ENCODE measurements around the gene KIF13A.
"Not testable (repeated sequence)": the region's sequence is repeated elsewhere in the genome, so short reads cannot be mapped to it uniquely, and the experiment has no call there.

The KIF13A gene

DNA sequence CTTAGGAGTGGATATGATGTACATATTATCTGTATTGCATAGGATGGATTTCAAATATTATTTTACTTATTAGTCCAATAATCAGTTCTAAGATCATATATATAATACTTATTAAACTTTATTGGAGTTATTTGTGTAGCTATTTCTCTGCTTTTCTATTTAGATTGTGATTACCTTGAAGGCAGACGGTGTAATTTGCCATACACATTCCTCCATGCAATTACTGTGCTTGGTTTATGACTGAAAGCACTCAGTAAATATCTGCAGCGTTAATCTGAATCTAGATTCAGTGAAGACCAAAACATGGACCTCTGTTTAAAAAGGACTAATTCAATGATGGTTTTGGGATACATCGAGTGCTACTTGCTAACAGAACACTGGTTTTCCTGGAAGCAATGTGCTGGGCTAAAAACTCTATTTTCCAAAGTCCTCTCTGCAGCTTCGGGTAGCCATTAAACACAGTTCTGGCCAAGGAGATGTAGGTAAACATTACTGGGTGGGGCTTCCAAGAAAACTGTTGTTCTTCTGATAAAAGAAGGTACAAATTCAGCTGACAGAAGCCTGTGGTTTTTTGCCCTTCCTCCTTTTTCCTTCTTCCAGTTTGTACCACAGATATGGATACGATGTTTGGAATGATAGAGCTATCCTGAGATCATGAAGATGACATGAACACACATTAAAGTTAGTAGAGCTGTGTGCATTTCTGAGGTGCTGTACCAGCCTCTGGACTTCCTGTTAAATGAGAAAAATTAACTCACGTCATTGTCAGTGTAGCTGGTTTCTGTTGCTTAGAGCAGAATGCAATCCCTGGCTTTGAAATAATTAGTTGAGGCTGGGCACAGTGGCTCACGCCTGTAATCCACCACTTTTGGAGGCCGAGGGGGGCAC, 144.3 kb downstream of the KIF13A start:
- no peak for DNase-seq

GRCh38 chr6:17842014-17842776, 145.2 kb downstream of the KIF13A start:
- DNase-seq = no peak

- no peak for DNase-seq
These were observed 147.8 kb downstream of the KIF13A start for GRCh38 chr6:17839513-17840223.

GRCh38 chr6:17836293-17836692, 151.1 kb downstream of the KIF13A start:
- no peak for DNase-seq

DNA sequence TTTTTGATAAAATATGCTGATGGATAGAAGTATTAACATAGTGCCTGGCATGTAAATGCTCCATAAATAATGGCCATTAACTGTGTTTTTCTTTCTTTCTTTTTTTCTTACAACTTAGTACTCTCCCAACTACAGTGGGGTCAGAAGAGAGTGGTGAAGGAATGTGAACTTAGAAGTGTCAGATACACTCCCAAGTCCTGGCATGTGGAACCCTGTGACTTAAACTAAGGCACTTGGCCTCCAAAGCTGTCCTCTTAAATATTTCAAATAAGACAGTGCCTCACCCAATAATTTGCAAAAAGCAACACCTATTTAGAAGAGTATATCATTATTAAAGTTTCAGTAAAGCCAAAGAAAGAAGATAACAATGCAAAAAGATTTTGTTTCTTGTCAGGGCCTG, 151.7 kb downstream of the KIF13A start:
- no peak for DNase-seq

- DNase-seq = no peak
These were observed 156.3 kb downstream of the KIF13A start for GRCh38 chr6:17831135-17831534.

DNA sequence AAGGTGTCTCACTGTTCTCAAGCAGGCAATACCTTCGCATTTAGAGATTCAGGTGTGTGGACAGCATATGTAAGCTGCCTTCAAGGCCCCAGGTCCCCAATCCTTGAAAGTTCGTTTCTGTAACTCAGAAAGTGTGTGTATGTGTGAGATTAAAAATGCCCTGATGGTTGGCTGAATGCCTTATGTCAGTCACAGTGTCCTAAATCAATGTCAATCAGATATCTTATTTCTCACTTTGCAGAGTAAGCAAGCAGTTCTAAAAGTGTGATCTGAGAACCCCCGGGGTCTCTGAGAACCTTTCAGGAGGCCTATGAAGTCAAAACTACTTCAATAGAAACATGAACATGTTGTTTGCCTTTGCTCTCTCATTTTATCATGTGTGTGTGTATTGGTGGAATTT, 157.5 kb downstream of the KIF13A start:
- DNase-seq = no peak

DNA sequence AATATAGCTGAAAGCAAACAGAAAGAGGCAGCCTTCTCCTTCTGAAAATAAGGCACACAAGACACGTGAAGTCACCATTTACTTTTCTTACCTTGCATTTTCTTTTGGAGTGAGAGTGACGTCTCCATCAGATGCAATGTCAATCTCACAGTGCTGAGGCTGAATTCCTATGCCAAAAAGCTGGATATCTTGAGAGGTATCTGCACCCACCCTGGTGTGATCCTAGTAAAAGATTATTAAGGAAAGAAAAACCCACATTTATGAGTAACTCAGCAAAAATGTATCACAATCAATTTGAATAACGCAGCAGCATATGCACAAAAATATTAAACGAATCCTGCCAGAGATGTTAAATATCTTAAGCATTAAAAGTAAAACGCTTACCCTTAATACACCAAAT, 159.3 kb downstream of the KIF13A start:
- DNase-seq = no peak

DNA sequence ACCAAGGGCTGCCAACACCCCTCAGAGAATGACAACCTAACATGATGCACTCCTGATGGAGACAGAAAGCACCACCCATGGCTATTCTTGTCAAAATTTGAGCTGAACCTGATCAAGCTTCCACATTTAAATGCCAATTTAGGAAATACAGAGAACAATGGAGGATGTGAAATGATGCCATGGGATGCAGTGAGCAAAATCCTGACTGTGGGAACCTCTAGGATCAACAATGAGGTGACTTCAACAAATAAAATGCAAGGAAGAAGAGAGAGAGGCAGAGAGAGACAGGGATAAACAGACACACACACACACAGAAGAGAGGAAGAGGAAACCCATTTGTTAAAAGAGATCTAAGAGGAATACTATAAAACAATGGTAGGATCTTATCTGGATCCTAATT, 161.1 kb downstream of the KIF13A start:
- DNase-seq = no peak

DNA sequence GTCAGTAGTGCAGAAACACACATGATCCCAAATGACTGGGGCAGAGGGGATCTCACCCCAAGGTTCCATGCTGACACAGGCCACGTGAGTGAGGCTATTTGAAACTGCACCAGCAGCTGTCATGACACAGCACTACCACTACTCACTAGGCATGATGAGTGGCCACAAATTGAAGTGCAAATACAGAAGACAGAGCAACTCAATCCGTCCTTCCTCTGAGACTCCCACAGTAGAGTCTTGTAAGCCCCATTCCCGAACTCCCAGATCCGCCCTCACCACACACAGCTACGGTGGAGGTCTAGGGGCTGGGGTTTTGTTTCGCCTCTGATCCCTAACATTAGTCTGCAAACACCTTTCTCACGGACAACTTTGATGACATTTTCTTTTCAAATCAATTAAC, 167.4 kb downstream of the KIF13A start:
- no peak for DNase-seq

GRCh38 chr6:17817763-17818162, 169.7 kb downstream of the KIF13A start:
- no peak for DNase-seq

GRCh38 chr6:17816921-17817611, 170.4 kb downstream of the KIF13A start:
- no peak for DNase-seq

DNA sequence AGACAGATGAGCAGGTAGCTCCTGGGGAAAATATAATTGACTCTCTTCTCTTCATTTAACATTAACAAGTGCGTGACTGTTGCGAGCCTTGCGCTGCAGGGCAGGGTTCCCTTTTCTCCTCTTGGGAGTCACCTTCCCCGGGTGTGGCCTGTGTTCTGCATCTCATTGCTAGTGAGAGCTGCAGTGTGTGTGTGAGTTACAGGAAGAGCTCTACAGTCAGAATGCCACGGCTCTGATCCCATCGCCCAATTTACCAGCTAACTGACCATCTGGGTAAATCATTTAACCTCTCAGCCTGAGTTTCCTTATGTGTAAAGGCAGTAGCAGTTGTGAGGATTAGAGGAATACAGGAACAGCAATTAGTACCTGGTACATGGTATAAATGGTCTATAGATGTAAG, 173.9 kb downstream of the KIF13A start:
- DNase-seq = no peak

GRCh38 chr6:17812311-17812710, 175.1 kb downstream of the KIF13A start:
- no peak for DNase-seq

GRCh38 chr6:17808609-17809008, 178.8 kb downstream of the KIF13A start:
- no peak for DNase-seq

- DNase-seq = not testable (repeated sequence)
These were observed 180.0 kb downstream of the KIF13A start for GRCh38 chr6:17807431-17807830.

DNA sequence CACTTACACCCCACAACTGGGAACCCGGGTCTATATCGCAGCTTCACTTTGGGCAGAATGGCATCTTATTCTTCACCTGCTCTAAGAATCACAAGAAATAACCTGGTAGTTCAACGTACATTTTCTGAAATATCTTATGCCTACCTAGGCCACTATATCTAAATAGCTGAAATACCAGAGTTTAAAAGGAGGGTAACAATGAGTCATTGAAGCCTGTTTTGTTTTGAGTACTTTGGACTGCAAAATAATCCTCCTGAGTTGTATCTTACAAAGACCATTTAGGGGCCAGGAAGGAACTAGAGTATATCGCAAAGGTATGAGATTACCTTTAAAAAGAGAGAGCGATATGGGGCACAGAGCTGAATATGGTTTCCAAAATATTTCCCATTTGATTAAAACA, 184.0 kb downstream of the KIF13A start:
- DNase-seq = no peak

- no peak for DNase-seq
These were observed 188.8 kb downstream of the KIF13A start for GRCh38 chr6:17798477-17799154.

DNA sequence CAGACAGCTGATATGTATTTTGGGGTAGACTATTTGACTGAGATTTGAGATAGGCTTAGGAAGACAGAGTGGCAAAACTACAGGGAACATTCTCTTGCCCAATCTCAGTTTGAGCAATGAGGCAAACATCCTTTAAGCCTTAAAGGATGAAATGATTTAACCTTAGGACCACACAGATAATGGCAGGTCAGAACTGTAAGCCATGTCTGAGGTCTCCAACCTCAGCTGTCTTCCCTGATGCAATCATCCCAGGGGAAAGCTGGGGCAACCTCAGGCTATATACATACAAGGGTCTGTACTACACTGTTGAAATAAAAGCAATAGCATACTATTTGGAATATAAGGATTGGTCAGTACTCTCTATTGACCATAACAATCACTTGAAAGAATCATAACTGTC, 196.9 kb downstream of the KIF13A start:
- DNase-seq = no peak

DNA sequence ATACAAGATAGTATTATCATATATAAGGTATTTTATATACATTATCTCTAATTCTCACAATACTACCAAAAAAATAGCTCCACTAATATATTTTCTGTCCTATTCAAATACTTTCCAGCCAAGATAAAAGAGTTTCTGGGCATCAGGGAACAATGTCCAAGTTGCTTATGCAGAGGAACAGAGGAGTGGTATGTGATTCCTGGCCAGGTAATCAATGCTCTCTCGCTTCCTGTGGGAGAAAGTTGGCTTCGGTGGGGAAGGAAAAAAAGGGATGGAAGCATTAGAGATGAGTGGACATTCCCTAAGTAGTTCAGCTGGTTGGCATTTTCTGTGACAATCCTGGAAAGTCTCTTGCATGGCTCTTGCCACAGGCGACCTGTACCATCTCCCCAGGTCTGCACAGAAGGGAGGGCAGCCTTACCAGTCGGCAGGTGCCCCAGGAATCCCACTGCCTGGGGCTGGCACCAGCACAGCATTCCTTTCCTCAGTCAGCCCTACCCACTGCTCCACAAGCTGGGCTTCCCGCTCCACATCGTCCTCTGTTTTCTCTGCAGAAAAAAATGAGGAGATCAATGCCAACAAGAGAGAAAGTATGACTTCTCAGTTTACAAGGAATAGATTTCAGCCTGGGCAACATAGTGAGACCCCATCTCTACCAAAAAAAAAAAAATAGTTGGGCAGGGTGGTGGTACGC, 202.2 kb downstream of the KIF13A start:
- no peak for DNase-seq

GRCh38 chr6:17780061-17780460, 207.4 kb downstream of the KIF13A start:
- DNase-seq = no peak

DNA sequence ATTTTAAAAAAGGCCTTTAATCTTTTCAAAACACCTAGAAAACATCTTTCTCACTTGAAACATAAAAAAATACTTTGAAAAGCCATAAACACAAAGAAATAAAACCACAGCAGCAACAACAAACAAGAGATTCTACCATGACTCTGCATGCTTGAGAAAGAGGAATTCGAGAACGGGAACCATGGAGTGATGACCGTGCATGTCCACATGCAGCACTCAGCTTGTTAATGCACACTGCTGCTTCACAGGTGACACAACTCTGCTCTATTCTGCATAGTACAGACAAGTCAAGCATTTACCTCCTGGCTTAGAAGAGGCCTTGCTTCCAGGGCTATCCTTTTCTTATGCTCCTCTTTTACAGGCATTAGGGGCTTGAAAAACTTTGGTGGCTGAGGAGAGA, 215.8 kb downstream of the KIF13A start:
- DNase-seq = no peak
